Measurements from ENCODE around the gene TBX21. TPM values are rescaled to one million over a fixed set of nuclear protein-coding genes. Genes with fewer than 3 reads are reported as not detected.

The TBX21 gene
- total RNA-seq, 2 experiments from 2014 or later: 10.6 to 12.3 TPM

GRCh38 chr17:47744168-47745036, 11.4 kb downstream of the TBX21 start:
- H3K9me3 ChIP-seq (ENCODE audit: control insufficient read depth in 1 of 2, insufficient read depth in 1 of 2, low read length in 2 of 2): no peaks in the 10 kb centered on the region
- TF ChIP-seq CTCF (IDR thresholded peaks at IDR 0.05): no peak
- Mint-ChIP-seq H3K36me3 (ENCODE audit: low read depth) (no peaks in the 10 kb centered on the region), H3K27ac (no peak overlapping the region), H3K4me1 (ENCODE audit: low read depth) (peaks cover 12% of the 10 kb centered on the region), H3K27me3 (peaks cover 4% of the 10 kb centered on the region), H3K4me3 (no peak overlapping the region), H3K9me3 (no peaks in the 10 kb centered on the region)
- intact Hi-C loops (cut with DNase I, micrococcal nuclease): no loop called here
- H3K27me3 ChIP-seq (ENCODE audit: control insufficient read depth in 1 of 2, insufficient read depth in 2 of 2, low read length in 2 of 2): no peaks in the 10 kb centered on the region
- H3K27ac ChIP-seq (ENCODE audit: low read depth in 1 of 2, low read length in 2 of 2): no peak overlapping the region
- CTCF ChIA-PET: interaction anchor here (4.0 kb wide), 1 partner anchor 12 kb away, joined by 19 read pairs; the partner anchor contains the start of gene TBX21
- H3K4me1 ChIP-seq (ENCODE audit: insufficient read depth, low read length): peaks cover 40% of the 10 kb centered on the region
- DNase-seq: no peak
- peaks cover 27% of the 10 kb centered on the region for H3K36me3 ChIP-seq (ENCODE audit: insufficient read depth, low read length)
- H3K4me3 ChIP-seq (ENCODE audit: low read length): no peak overlapping the region
- ATAC-seq (ENCODE audit: poor library complexity): no peak
- POLR2A ChIA-PET: no interaction called here

DNA sequence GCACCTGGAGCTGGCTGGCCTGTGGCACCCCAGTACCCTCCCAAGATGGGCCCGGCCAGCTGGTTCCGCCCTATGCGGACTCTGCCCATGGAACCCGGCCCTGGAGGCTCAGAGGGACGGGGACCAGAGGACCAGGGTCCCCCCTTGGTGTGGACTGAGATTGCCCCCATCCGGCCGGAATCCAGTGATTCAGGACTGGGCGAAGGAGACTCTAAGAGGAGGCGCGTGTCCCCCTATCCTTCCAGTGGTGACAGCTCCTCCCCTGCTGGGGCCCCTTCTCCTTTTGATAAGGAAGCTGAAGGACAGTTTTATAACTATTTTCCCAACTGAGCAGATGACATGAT, 12.0 kb downstream of the TBX21 start:
- Histone ChIP-seq H3K4me3 (ENCODE audit: low read length) (no peak overlapping the region), H3K27ac (ENCODE audit: low read depth in 1 of 2, low read length in 2 of 2) (no peak overlapping the region), H3K27me3 (ENCODE audit: control insufficient read depth in 1 of 2, insufficient read depth in 2 of 2, low read length in 2 of 2) (no peaks in the 10 kb centered on the region), H3K9me3 (ENCODE audit: control insufficient read depth in 1 of 2, insufficient read depth in 1 of 2, low read length in 2 of 2) (no peaks in the 10 kb centered on the region), H3K36me3 (ENCODE audit: insufficient read depth, low read length) (peaks cover 27% of the 10 kb centered on the region), H3K4me1 (ENCODE audit: insufficient read depth, low read length) (peaks cover 36% of the 10 kb centered on the region)
- Mint-ChIP-seq H3K9me3 (no peaks in the 10 kb centered on the region), H3K27ac (no peak overlapping the region), H3K4me3 (no peak overlapping the region), H3K27me3 (peaks cover 4% of the 10 kb centered on the region), H3K36me3 (ENCODE audit: low read depth) (no peaks in the 10 kb centered on the region), H3K4me1 (ENCODE audit: low read depth) (peaks cover 12% of the 10 kb centered on the region)
- POLR2A ChIA-PET: no interaction called here
- no peak for ATAC-seq (ENCODE audit: poor library complexity)
- no peak for DNase-seq
- CTCF ChIA-PET: interaction anchor here (1.2 kb wide), 1 partner anchor 12 kb away, joined by 3 read pairs; the partner anchor contains the start of gene TBX21
- no peak for TF ChIP-seq CTCF (IDR thresholded peaks at IDR 0.05)
- intact Hi-C loops (cut with DNase I, micrococcal nuclease): no loop called here

DNA sequence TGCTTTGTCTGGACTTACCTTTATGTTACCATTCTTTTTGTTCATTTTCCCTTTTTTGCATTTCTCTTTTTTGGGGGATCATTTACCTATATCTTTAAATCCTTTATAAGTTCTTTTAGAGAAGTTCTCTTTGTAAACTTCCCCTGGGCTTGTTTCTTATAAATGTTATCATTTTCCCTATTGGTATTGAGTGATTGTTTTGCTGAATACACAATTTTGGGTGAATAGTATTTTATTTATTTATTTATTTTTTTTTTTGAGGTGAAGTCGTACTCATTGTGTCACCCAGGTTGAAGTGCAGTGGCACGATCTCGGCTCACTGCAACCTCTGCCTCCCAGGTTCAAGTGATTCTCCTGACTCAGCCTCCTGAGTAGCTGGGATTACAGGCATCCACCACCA, 18.4 kb downstream of the TBX21 start:
- no peaks in the 10 kb centered on the region for H3K4me1 ChIP-seq (ENCODE audit: insufficient read depth, low read length)
- ChIA-PET POLR2A (interaction anchor here (0.6 kb wide), 2 partner anchors 8 to 144 kb away, joined by 3 read pairs; no protein-coding TSS in a partner anchor), CTCF (no interaction called here)
- no peaks in the 10 kb centered on the region for H3K9me3 ChIP-seq (ENCODE audit: control insufficient read depth in 1 of 2, insufficient read depth in 1 of 2, low read length in 2 of 2)
- no peaks in the 10 kb centered on the region for H3K9me3 Mint-ChIP-seq
- no peak for DNase-seq
- peaks cover 19% of the 10 kb centered on the region for H3K27me3 Mint-ChIP-seq
- ATAC-seq (ENCODE audit: poor library complexity): no peak
- intact Hi-C loops (cut with DNase I, micrococcal nuclease): no loop called here
- H3K36me3 Mint-ChIP-seq (ENCODE audit: low read depth): no peaks in the 10 kb centered on the region
- TF ChIP-seq CTCF (IDR thresholded peaks at IDR 0.05): no peak
- no peaks in the 10 kb centered on the region for H3K27me3 ChIP-seq (ENCODE audit: control insufficient read depth in 1 of 2, insufficient read depth in 2 of 2, low read length in 2 of 2)
- no peak overlapping the region for H3K4me3 ChIP-seq (ENCODE audit: low read length)
- no peaks in the 10 kb centered on the region for H3K4me1 Mint-ChIP-seq (ENCODE audit: low read depth)
- H3K27ac ChIP-seq (ENCODE audit: low read depth in 1 of 2, low read length in 2 of 2): no peak overlapping the region
- no peak overlapping the region for H3K4me3 Mint-ChIP-seq
- H3K27ac Mint-ChIP-seq: no peak overlapping the region
- no peaks in the 10 kb centered on the region for H3K36me3 ChIP-seq (ENCODE audit: insufficient read depth, low read length)

Measured in CD4-positive, alpha-beta T cell (primary cell).